Stimulated activated naive CD8-positive, alpha-beta T cell treated with anti-CD3 and anti-CD28 coated beads, Interleukin-15, amount 100 ng/mL, for 72 hours (primary cell): ENCODE measurements around the gene OCA2.
"Not testable (repeated sequence)": the region's sequence is repeated elsewhere in the genome, so short reads cannot be mapped to it uniquely, and the experiment has no call there.

Experiments
- ATAC-seq: fragments of 150-1000 bp; cut with Tn5 transposase; 2 replicates; pipeline ENCODE4 v1.10.0; 2021; ENCODE audit warnings: mild to moderate bottlenecking, moderate library complexity
- DNase-seq, 2 donors: peaks; one replicate each; pipeline ENCODE4 v3.0.0; 2021 to 2022
- H3K27ac Mint-ChIP-seq, 2 donors: one replicate each; pipeline ENCODE4 v1.8.0; 2022; ENCODE audit warnings: mild to moderate bottlenecking in 2 of 2, mixed read lengths in 2 of 2, moderate library complexity in 2 of 2
- H3K27me3 Mint-ChIP-seq: one replicate; pipeline ENCODE4 v1.8.0; 2022; ENCODE audit warnings: mixed read lengths
- H3K4me1 Mint-ChIP-seq: one replicate; pipeline ENCODE4 v1.8.0; 2022; ENCODE audit warnings: mild to moderate bottlenecking, mixed read lengths
- H3K4me3 Mint-ChIP-seq, 2 donors: one replicate each; pipeline ENCODE4 v1.8.0; 2022; ENCODE audit warnings: mild to moderate bottlenecking in 2 of 2, mixed read lengths in 2 of 2, moderate library complexity in 1 of 2
- H3K9me3 Mint-ChIP-seq, 2 donors: one replicate each; pipeline ENCODE4 v1.8.0; 2022; ENCODE audit warnings: mixed read lengths in 2 of 2

OCA2 gene

GRCh38 chr15:28125673-28126651, 26.8 kb upstream of the OCA2 start:
- Mint-ChIP-seq H3K27ac (no peak overlapping the region), H3K27me3 (no peaks in the 10 kb centered on the region), H3K4me1 (no peaks in the 10 kb centered on the region), H3K4me3 (no peak overlapping the region), H3K9me3 (no peaks in the 10 kb centered on the region)
- DNase-seq (no peak), ATAC-seq (no peak)

- Mint-ChIP-seq H3K9me3 (no peaks in the 10 kb centered on the region), H3K4me1 (no peaks in the 10 kb centered on the region), H3K4me3 (no peak overlapping the region), H3K27me3 (no peaks in the 10 kb centered on the region), H3K27ac (peak overlapping the region in 1 of 2 donors; percentile 89)
- no peak for DNase-seq
- no peak for ATAC-seq
Measured at GRCh38 chr15:28124841-28125240, 25.7 kb upstream of the OCA2 start.

GRCh38 chr15:28123408-28124023, 24.4 kb upstream of the OCA2 start:
- peak; percentile 31 to 46 for DNase-seq
- no peak overlapping the region for H3K27ac Mint-ChIP-seq
- H3K9me3 Mint-ChIP-seq = no peaks in the 10 kb centered on the region
- no peak overlapping the region for H3K4me3 Mint-ChIP-seq
- peak; percentile 66 for ATAC-seq
- H3K4me1 Mint-ChIP-seq = no peaks in the 10 kb centered on the region
- H3K27me3 Mint-ChIP-seq = no peaks in the 10 kb centered on the region

- Mint-ChIP-seq H3K4me1 (no peaks in the 10 kb centered on the region), H3K9me3 (no peaks in the 10 kb centered on the region), H3K27me3 (no peaks in the 10 kb centered on the region), H3K27ac (peak overlapping the region; percentile 34 to 65), H3K4me3 (no peak overlapping the region)
- ATAC-seq (no peak), DNase-seq (no peak)
Measured at GRCh38 chr15:28122038-28122949, 23.2 kb upstream of the OCA2 start.

GRCh38 chr15:28121577-28121976, 22.5 kb upstream of the OCA2 start:
- H3K27me3 Mint-ChIP-seq, DNase-seq, H3K4me1 Mint-ChIP-seq, ATAC-seq, H3K4me3 Mint-ChIP-seq, H3K9me3 Mint-ChIP-seq: not testable (repeated sequence)
- peak overlapping the region in 1 of 2 donors; percentile 78 for H3K27ac Mint-ChIP-seq

- no peak for ATAC-seq
- Mint-ChIP-seq H3K4me1 (no peaks in the 10 kb centered on the region), H3K27me3 (no peaks in the 10 kb centered on the region), H3K4me3 (no peak overlapping the region), H3K9me3 (no peaks in the 10 kb centered on the region), H3K27ac (no peak overlapping the region)
- no peak for DNase-seq
Measured at GRCh38 chr15:28120359-28120640, 21.2 kb upstream of the OCA2 start.

- Mint-ChIP-seq H3K27ac (no peak overlapping the region), H3K4me3 (no peak overlapping the region), H3K27me3 (no peaks in the 10 kb centered on the region), H3K9me3 (no peaks in the 10 kb centered on the region), H3K4me1 (no peaks in the 10 kb centered on the region)
- no peak for ATAC-seq
- DNase-seq = no peak
Measured at GRCh38 chr15:28118531-28118930, 19.4 kb upstream of the OCA2 start.

GRCh38 chr15:28118083-28118482, 19.0 kb upstream of the OCA2 start:
- no peak overlapping the region for H3K4me3 Mint-ChIP-seq
- H3K9me3 Mint-ChIP-seq = no peaks in the 10 kb centered on the region
- ATAC-seq (no peak), DNase-seq (no peak)
- H3K4me1 Mint-ChIP-seq = no peaks in the 10 kb centered on the region
- no peaks in the 10 kb centered on the region for H3K27me3 Mint-ChIP-seq
- no peak overlapping the region for H3K27ac Mint-ChIP-seq

GRCh38 chr15:28117432-28117990, 18.4 kb upstream of the OCA2 start:
- peak overlapping the region in 1 of 2 donors; percentile 67 for H3K27ac Mint-ChIP-seq
- ATAC-seq = no peak
- no peaks in the 10 kb centered on the region for H3K4me1 Mint-ChIP-seq
- no peak overlapping the region for H3K4me3 Mint-ChIP-seq
- no peaks in the 10 kb centered on the region for H3K9me3 Mint-ChIP-seq
- no peak for DNase-seq
- H3K27me3 Mint-ChIP-seq = no peaks in the 10 kb centered on the region

- no peaks in the 10 kb centered on the region for H3K4me1 Mint-ChIP-seq
- no peak for ATAC-seq
- no peaks in the 10 kb centered on the region for H3K27me3 Mint-ChIP-seq
- no peak overlapping the region for H3K27ac Mint-ChIP-seq
- DNase-seq = no peak
- no peak overlapping the region for H3K4me3 Mint-ChIP-seq
- no peaks in the 10 kb centered on the region for H3K9me3 Mint-ChIP-seq
Measured at GRCh38 chr15:28116521-28117431, 17.7 kb upstream of the OCA2 start.

GRCh38 chr15:28115871-28116270, 16.8 kb upstream of the OCA2 start:
- H3K4me3 Mint-ChIP-seq = no peak overlapping the region
- no peak for DNase-seq
- H3K4me1 Mint-ChIP-seq = no peaks in the 10 kb centered on the region
- no peaks in the 10 kb centered on the region for H3K27me3 Mint-ChIP-seq
- ATAC-seq = no peak
- no peaks in the 10 kb centered on the region for H3K9me3 Mint-ChIP-seq
- H3K27ac Mint-ChIP-seq = no peak overlapping the region

- no peaks in the 10 kb centered on the region for H3K9me3 Mint-ChIP-seq
- no peaks in the 10 kb centered on the region for H3K27me3 Mint-ChIP-seq
- H3K27ac Mint-ChIP-seq = no peak overlapping the region
- DNase-seq (no peak), ATAC-seq (no peak)
- H3K4me3 Mint-ChIP-seq = no peak overlapping the region
- no peaks in the 10 kb centered on the region for H3K4me1 Mint-ChIP-seq
Measured at GRCh38 chr15:28114721-28115622, 15.9 kb upstream of the OCA2 start.

GRCh38 chr15:28114114-28114455, 15.0 kb upstream of the OCA2 start:
- H3K4me3 Mint-ChIP-seq = no peak overlapping the region
- ATAC-seq = no peak
- H3K27ac Mint-ChIP-seq = no peak overlapping the region
- DNase-seq = no peak
- no peaks in the 10 kb centered on the region for H3K9me3 Mint-ChIP-seq
- H3K27me3 Mint-ChIP-seq = no peaks in the 10 kb centered on the region
- no peaks in the 10 kb centered on the region for H3K4me1 Mint-ChIP-seq
